SK-N-DZ (cell line): ENCODE measurements around the gene PTPRK.
"Not testable (repeated sequence)": the region's sequence is repeated elsewhere in the genome, so short reads cannot be mapped to it uniquely, and the experiment has no call there.

Source experiments
- DNase-seq: peaks from one replicate; pipeline ENCODE4 v3.0.0-alpha.2; 2015; ENCODE audit warnings: low spot score

PTPRK gene

GRCh38 chr6:128439627-128440026 lies 80.8 kb downstream of the PTPRK start:
- no peak for DNase-seq

DNA sequence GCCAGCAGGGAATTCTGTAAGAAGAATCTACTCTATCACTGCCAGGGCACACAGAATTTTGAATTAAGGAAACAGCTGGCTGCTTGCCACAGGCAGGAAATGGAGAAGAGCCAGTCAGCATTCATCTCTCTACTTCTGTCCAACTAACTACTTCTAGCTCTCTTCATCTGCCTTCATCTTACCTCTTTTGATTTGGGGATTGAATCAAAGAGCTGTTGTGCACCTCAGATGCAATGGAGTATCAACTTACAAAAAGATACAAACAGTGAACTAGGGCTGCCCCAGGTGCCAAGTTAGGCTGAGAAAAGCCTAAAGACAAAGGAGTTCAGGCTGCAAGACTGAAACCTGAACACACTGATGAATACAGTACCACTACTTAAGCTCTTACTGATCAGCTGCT lies 82.0 kb downstream of the PTPRK start:
- DNase-seq, result no peak

GRCh38 chr6:128437685-128438084 lies 82.7 kb downstream of the PTPRK start:
- no peak for DNase-seq

DNA sequence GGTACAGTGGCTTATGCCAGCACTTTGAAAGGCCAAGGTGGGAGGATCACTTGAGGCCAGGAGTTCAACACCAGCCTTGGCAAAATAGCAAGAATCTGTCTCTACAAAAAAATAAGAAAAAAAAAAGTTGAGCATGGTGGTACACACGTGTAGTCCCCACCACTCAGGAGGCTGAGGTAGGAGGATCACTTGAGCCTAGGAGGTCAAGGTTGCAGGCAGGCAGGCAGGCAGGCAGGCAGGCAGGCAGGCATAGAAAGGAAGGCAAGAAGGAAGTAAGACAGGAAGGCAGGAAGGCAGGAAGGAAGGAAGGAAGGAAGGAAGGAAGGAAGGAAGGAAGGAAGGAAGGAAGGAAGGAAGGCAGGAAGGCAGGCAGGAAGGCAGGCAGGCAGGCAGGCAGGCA lies 85.6 kb downstream of the PTPRK start:
- DNase-seq, result not testable (repeated sequence)

DNA sequence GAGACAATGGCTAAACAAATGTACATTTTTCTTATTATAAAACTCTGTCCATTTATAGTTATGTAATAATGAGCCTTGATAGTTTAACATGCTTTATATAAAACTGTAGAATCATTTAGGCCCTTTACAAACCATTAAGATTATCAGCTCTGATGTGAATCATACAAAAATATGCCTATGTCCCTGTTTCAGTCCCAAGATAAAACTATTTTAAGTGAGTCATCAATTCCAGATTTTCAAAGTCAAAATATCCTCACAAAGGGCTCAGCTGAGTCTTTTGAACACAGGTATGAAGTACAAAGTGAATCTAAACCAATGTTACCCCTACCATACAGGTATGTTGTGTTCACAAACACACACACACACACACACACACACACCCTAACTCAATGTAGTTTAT lies 88.0 kb downstream of the PTPRK start:
- DNase-seq, result no peak

DNA sequence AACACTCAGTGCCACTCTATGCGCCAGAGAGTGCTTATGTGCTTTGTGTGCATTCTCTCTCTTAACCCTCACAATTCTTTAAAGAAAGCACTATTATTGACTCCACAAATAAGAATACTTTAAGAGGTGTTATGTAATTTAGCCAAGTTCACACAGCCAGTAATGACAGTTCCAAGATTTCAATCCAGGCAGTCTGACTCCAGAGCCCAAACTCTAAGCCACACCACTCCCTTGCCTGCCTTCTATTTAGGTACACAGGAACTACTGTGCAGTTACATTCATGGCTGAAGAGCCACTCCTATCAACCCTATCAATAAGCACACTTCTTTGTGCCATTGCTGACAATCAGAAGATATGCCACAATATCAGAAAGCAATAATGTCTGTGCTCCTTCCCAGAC lies 93.3 kb downstream of the PTPRK start:
- DNase-seq, result no peak

- no peak for DNase-seq
These were observed 94.5 kb downstream of the PTPRK start for GRCh38 chr6:128425856-128426255.

DNA sequence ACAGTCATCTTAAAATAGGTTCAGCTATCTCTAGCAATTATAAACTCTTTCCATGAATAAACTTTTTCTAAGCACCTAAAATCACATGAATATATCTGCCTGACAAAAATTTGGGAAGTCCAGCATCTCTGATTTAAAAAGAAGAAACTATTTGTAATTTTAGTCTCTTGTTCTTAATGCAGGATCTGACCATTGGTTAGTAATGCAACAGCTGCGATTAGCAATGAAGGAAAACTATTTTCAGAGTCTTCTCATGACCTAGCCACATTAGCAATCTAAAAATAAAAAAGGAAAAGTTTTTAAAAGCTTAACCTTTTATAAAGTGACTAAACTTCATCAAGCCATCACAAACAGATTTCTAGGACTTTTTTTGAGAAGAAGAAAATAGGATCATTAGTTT lies 97.5 kb downstream of the PTPRK start:
- DNase-seq, result no peak

DNA sequence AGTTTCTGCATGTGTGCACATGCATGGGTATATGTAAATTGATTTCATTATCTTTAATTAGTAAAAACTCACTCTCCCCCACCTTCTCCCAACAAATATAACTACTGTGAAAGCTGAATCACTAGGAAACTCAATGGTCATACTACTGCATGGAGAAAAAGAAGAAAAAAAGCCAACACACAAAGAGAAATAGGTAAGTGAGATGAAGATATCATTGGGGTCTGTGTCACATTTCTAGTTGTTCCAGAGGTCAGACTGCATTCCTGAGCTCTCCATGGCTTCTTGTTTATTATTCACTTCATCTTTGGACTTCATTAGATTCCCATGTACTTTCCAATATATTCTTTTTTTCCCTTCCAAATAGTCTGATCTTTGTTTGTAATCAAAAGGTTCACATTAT lies 98.2 kb downstream of the PTPRK start:
- no peak for DNase-seq

- DNase-seq, result no peak
These were observed 98.6 kb downstream of the PTPRK start for GRCh38 chr6:128421788-128422187.

DNA sequence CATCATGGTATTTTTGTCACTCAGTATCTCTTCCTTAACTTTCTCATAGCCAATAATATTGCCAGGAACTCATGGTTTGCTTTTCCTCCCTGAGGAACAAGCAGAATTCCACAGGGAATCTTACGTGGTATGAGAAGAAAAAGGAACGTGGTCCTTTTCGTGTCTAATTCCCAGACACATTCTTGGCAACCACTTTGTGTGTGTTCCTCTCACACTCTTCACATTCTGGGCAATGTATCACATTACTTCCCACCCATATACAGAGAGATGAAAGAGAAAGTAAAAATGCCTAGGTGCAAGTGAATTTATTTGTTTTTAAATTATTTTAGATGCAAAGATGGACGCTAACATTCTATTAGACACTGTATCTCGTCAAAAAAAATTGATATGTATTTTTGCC lies 102.7 kb downstream of the PTPRK start:
- no peak for DNase-seq

- no peak for DNase-seq
These were observed 105.0 kb downstream of the PTPRK start for GRCh38 chr6:128415387-128415786.

- DNase-seq, result no peak
These were observed 105.5 kb downstream of the PTPRK start for GRCh38 chr6:128414943-128415342.

DNA sequence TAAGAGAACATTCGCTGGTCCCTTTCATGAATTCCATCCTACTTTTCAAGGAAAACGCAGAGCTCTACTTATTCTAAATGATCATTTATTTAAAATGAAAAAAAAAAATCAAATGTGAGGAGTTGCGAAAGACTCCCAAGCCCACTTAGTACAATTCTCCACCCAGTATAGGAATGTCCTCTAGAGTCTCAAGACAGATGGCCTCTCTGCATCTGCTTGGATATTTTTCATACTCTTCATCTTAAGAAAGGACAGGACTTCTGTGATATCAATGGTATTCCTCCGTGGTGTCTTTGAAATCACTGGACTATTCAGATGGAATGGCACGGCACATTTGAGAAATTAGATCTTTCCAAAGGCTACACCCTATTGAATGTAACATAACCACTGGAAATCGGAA lies 107.1 kb downstream of the PTPRK start:
- no peak for DNase-seq

GRCh38 chr6:128412680-128413079 lies 107.7 kb downstream of the PTPRK start:
- no peak for DNase-seq

GRCh38 chr6:128410584-128410983 lies 109.8 kb downstream of the PTPRK start:
- no peak for DNase-seq

DNA sequence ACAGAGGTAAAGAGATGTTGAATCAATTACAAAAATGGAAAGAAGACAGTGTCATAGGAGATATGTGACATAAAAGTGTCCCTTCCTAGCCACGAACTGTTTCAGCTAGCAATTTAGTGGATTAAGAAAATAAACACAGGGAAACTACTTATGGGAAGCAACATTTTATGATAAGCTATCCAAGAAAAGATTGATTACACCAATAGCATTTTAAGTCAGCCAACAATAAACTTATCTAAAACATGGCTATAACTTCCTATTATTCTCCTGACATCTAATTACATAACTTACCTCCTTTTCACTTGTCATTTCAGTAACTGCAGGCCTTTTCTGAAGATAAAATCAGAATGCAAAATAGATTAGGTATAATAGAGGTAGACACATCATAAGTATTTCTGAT lies 111.4 kb downstream of the PTPRK start:
- peak; percentile 6 for DNase-seq

- no peak for DNase-seq
These were observed 113.9 kb downstream of the PTPRK start for GRCh38 chr6:128406453-128406852.

GRCh38 chr6:128403618-128404444 lies 116.6 kb downstream of the PTPRK start:
- DNase-seq, result no peak

- DNase-seq, result no peak
These were observed 119.5 kb downstream of the PTPRK start for GRCh38 chr6:128400875-128401274.

- no peak for DNase-seq
These were observed 122.4 kb downstream of the PTPRK start for GRCh38 chr6:128397996-128398395.

DNA sequence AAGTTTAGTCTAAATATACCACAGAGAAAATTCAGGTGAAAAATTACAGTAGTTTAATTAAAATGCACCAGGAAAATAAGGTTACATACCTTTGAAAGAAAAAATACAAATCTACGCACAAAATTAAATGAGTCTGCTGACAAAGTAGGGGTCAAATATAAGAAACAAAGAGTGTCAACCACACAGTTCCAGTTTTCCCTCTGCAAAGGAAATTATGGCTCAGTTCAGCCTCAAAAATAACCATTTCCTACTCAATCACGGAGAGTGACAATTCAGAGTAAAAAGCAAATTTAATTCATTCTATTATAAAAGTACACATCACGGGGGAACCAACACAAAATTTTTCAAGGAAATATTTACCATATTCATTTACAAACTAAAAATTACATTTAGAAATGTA lies 124.8 kb downstream of the PTPRK start:
- DNase-seq, result no peak

- DNase-seq, result no peak
These were observed 125.2 kb downstream of the PTPRK start for GRCh38 chr6:128395188-128395587.

GRCh38 chr6:128394167-128394566 lies 126.2 kb downstream of the PTPRK start:
- DNase-seq, result no peak
